Measurements from ENCODE around the gene VPS33A. TPM values are rescaled to one million over a fixed set of nuclear protein-coding genes. Genes with fewer than 3 reads are reported as not detected.

The VPS33A gene
- total and polyA plus RNA-seq, 10 of the 15 experiments (the other 5 are each of a cell fraction or from before 2014, with no cell fraction given), result 7.7 to 33.6 (median 21.6) TPM

DNA sequence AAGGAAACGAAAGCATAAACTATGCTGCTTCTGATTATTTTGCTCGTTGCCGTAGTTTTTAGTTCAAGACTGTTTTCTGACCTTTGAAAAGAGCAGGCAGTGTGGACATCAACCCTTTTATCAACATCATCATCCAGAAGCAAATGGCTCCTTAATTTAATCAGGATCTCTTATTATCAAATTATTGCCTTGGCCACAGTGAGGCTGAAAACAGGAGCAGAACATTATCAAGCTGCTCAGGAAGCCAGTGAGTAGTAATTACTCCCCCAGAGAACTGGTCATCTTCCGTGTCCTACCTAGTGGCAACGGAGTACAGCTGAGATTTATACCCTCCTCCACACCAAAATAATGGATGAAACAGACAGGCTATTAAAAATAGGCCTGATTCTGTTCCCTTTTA lies 38.2 kb downstream of the VPS33A start:
- Histone ChIP-seq H3K9ac (ENCODE audit: control insufficient read depth, insufficient read depth, low read length) (no peak overlapping the region), H3K4me2 (ENCODE audit: control insufficient read depth, insufficient read depth) (no peak overlapping the region), H3K27ac (ENCODE audit: control insufficient read depth, insufficient read depth) (no peak overlapping the region), H2AFZ (ENCODE audit: control insufficient read depth, low read depth, low read length) (no peak overlapping the region), H3K9me3 (replicated peaks; ENCODE audit: control insufficient read depth, insufficient read depth, low read length) (no peaks in the 10 kb centered on the region), H3K27me3 (replicated peaks in 1 of 2; ENCODE audit: control insufficient read depth in 2 of 2, insufficient read depth in 2 of 2, low read length in 1 of 2) (no peaks in the 10 kb centered on the region), H3K79me2 (ENCODE audit: control insufficient read depth, insufficient read depth, low read length) (peaks cover 23% of the 10 kb centered on the region), H3K36me3 (ENCODE audit: control insufficient read depth in 2 of 2, insufficient read depth in 2 of 2, low read length in 1 of 2) (peaks cover 0 to 4% of the 10 kb centered on the region in 2 experiments; a peak in 3 of 4 replicates), H3K4me3 (no peak overlapping the region), H3K4me1 (ENCODE audit: control insufficient read depth, insufficient read depth, low read length) (peaks cover 16% of the 10 kb centered on the region), H4K20me1 (ENCODE audit: control insufficient read depth, insufficient read depth) (no peaks in the 10 kb centered on the region; the same call in 1 of the 2 replicates)
- intact Hi-C loops (cut with micrococcal nuclease; ENCODE audit: unreplicated experiment), result no loop called here
- DNase-seq (ENCODE audit: low read depth, low spot score), result no peak
- ChIA-PET POLR2A (no interaction called here), SMC1A (ENCODE audit: uncharacterized antibody, unreplicated experiment) (no interaction called here), CTCF (no interaction called here), RAD21 (ENCODE audit: unreplicated experiment) (no interaction called here)
- 94% methylated on average over 5 of the region's 5 CpGs for WGBS (ENCODE audit: insufficient coverage, insufficient replicate concordance, low lambda C conversion rate, missing lambda C conversion rate)
- TF ChIP-seq SUPT20H (IDR thresholded peaks at IDR 0.05; ENCODE audit: borderline replicate concordance, control insufficient read depth, low read depth, low read length), result no peak
- no peak for TF ChIP-seq NFYB (IDR thresholded peaks at IDR 0.05; ENCODE audit: insufficient read depth, low read depth, low read length)
- in situ Hi-C loops (cut with MboI), result no loop called here
- BruUV-seq (replicated peaks), result no TSS peak
- no peak for FAIRE-seq
- ATAC-seq, result no peak

DNA sequence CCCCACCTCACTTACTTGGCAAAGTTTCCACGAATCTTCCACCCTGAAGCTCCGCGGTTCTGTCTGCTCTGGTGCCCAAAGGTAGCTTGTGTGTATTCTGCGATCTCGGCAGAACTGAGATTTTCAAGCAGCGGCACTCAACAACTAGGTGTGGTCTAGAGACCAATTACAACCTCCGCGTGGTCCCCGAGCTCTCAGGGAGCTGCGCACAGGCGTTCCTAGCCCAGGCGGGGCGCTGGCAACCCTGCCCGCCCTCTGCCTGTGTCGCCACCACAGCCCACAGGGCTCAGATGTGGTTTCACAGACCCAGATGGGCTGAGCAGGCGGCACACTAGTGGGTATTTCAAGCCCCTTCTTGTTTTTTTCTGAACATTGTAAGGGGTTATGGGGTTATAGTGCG lies 39.0 kb downstream of the VPS33A start:
- CTCF ChIA-PET, result interaction anchor here (2.3 kb wide), 1 partner anchor 129 kb away, joined by 6 read pairs; no protein-coding TSS in a partner anchor
- WGBS (ENCODE audit: insufficient coverage, insufficient replicate concordance, low lambda C conversion rate, missing lambda C conversion rate), result 98% methylated on average over 17 of the region's 17 CpGs
- no peak overlapping the region for H3K4me2 ChIP-seq (ENCODE audit: control insufficient read depth, insufficient read depth)
- H3K79me2 ChIP-seq (ENCODE audit: control insufficient read depth, insufficient read depth, low read length), result peaks cover 23% of the 10 kb centered on the region
- in situ Hi-C loops (cut with MboI), result no loop called here
- POLR2A ChIA-PET, result interaction anchor here (1.5 kb wide), 1 partner anchor 40 kb away, joined by 4 read pairs; no protein-coding TSS in a partner anchor
- no peak overlapping the region for H3K27ac ChIP-seq (ENCODE audit: control insufficient read depth, insufficient read depth)
- intact Hi-C loops (cut with micrococcal nuclease; ENCODE audit: unreplicated experiment), result no loop called here
- H4K20me1 ChIP-seq (ENCODE audit: control insufficient read depth, insufficient read depth), result no peaks in the 10 kb centered on the region; the same call in 1 of the 2 replicates
- RAD21 ChIA-PET (ENCODE audit: unreplicated experiment), result no interaction called here
- no peak overlapping the region for H3K9ac ChIP-seq (ENCODE audit: control insufficient read depth, insufficient read depth, low read length)
- peaks cover 16% of the 10 kb centered on the region for H3K4me1 ChIP-seq (ENCODE audit: control insufficient read depth, insufficient read depth, low read length)
- no peak overlapping the region for H2AFZ ChIP-seq (ENCODE audit: control insufficient read depth, low read depth, low read length)
- SMC1A ChIA-PET (ENCODE audit: uncharacterized antibody, unreplicated experiment), result interaction anchor here (0.6 kb wide), 1 partner anchor 101 kb away, joined by 3 read pairs; no protein-coding TSS in a partner anchor
- TF ChIP-seq HDAC2 (IDR thresholded peaks at IDR 0.05) (no peak), RFX5 (IDR thresholded peaks at IDR 0.05; ENCODE audit: low read depth, low read length) (no peak), ASH2L (IDR thresholded peaks at IDR 0.05; ENCODE audit: borderline replicate concordance, low read depth) (no peak), SMAD5 (IDR thresholded peaks at IDR 0.05; ENCODE audit: low read depth) (no peak), TAF1 (IDR thresholded peaks at IDR 0.05; ENCODE audit: borderline replicate concordance, low read depth, low read length) (no peak), SUZ12 (IDR thresholded peaks at IDR 0.05; ENCODE audit: unreplicated experiment) (no peak), HCFC1 (IDR thresholded peaks at IDR 0.05; ENCODE audit: low read length) (no peak)
- TF ChIP-seq, protein P1, sequence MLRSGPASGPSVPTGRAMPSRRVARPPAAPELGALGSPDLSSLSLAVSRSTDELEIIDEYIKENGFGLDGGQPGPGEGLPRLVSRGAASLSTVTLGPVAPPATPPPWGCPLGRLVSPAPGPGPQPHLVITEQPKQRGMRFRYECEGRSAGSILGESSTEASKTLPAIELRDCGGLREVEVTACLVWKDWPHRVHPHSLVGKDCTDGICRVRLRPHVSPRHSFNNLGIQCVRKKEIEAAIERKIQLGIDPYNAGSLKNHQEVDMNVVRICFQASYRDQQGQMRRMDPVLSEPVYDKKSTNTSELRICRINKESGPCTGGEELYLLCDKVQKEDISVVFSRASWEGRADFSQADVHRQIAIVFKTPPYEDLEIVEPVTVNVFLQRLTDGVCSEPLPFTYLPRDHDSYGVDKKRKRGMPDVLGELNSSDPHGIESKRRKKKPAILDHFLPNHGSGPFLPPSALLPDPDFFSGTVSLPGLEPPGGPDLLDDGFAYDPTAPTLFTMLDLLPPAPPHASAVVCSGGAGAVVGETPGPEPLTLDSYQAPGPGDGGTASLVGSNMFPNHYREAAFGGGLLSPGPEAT (IDR thresholded peaks at IDR 0.05; ENCODE audit: low read depth), result no peak
- TF ChIP-seq, protein P2, sequence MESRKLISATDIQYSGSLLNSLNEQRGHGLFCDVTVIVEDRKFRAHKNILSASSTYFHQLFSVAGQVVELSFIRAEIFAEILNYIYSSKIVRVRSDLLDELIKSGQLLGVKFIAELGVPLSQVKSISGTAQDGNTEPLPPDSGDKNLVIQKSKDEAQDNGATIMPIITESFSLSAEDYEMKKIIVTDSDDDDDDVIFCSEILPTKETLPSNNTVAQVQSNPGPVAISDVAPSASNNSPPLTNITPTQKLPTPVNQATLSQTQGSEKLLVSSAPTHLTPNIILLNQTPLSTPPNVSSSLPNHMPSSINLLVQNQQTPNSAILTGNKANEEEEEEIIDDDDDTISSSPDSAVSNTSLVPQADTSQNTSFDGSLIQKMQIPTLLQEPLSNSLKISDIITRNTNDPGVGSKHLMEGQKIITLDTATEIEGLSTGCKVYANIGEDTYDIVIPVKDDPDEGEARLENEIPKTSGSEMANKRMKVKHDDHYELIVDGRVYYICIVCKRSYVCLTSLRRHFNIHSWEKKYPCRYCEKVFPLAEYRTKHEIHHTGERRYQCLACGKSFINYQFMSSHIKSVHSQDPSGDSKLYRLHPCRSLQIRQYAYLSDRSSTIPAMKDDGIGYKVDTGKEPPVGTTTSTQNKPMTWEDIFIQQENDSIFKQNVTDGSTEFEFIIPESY (IDR thresholded peaks at IDR 0.05), result no peak
- no peaks in the 10 kb centered on the region for H3K27me3 ChIP-seq (replicated peaks in 1 of 2; ENCODE audit: control insufficient read depth in 2 of 2, insufficient read depth in 2 of 2, low read length in 1 of 2)
- DNase-seq (ENCODE audit: low read depth, low spot score) (no peak), FAIRE-seq (no peak), ATAC-seq (no peak)
- BruUV-seq (replicated peaks), result no TSS peak
- H3K36me3 ChIP-seq (ENCODE audit: control insufficient read depth in 2 of 2, insufficient read depth in 2 of 2, low read length in 1 of 2), result peaks cover 0 to 4% of the 10 kb centered on the region in 2 experiments; a peak in 3 of 4 replicates
- no peaks in the 10 kb centered on the region for H3K9me3 ChIP-seq (replicated peaks; ENCODE audit: control insufficient read depth, insufficient read depth, low read length)
- no peak overlapping the region for H3K4me3 ChIP-seq
